ENCODE measurements around the gene SPESP1.

Gene SPESP1

GRCh38 chr15:68930268-68931022 lies at the start of gene SPESP1:
SPESP1 (plus strand) TSS chr15:68930525; CDS start chr15:68930654, 129 bp downstream.
- peak; percentile 13 for DNase-seq (ENCODE audit: low spot score)

GRCh38 chr15:68885070-68885469 lies 45.3 kb upstream of the SPESP1 start:
- no peak for DNase-seq (ENCODE audit: low spot score)

GRCh38 chr15:68887120-68887519 lies 43.2 kb upstream of the SPESP1 start:
- no peak for DNase-seq (ENCODE audit: low spot score)

- no peak for DNase-seq (ENCODE audit: low spot score)
Measured at GRCh38 chr15:68887819-68888218, 42.5 kb upstream of the SPESP1 start.

GRCh38 chr15:68888419-68888818 lies 41.9 kb upstream of the SPESP1 start:
- no peak for DNase-seq (ENCODE audit: low spot score)

- DNase-seq (ENCODE audit: low spot score): no peak
Measured at GRCh38 chr15:68894208-68894607, 36.1 kb upstream of the SPESP1 start.

GRCh38 chr15:68896178-68896577 lies 34.1 kb upstream of the SPESP1 start:
- DNase-seq (ENCODE audit: low spot score): no peak

- no peak for DNase-seq (ENCODE audit: low spot score)
Measured at GRCh38 chr15:68897016-68897415, 33.3 kb upstream of the SPESP1 start.

GRCh38 chr15:68900027-68900426 lies 30.3 kb upstream of the SPESP1 start:
- no peak for DNase-seq (ENCODE audit: low spot score)

GRCh38 chr15:68907396-68907923 lies 22.9 kb upstream of the SPESP1 start:
- DNase-seq (ENCODE audit: low spot score): no peak

GRCh38 chr15:68909601-68910100 lies 20.7 kb upstream of the SPESP1 start:
- DNase-seq (ENCODE audit: low spot score): no peak

- no peak for DNase-seq (ENCODE audit: low spot score)
Measured at GRCh38 chr15:68910341-68910740, 20.0 kb upstream of the SPESP1 start.

- DNase-seq (ENCODE audit: low spot score): no peak
Measured at GRCh38 chr15:68910816-68911215, 19.5 kb upstream of the SPESP1 start.

- no peak for DNase-seq (ENCODE audit: low spot score)
Measured at GRCh38 chr15:68921926-68922325, 8.4 kb upstream of the SPESP1 start.

GRCh38 chr15:68924866-68925560 lies 5.3 kb upstream of the SPESP1 start:
- DNase-seq (ENCODE audit: low spot score): peak; percentile 83

GRCh38 chr15:68933001-68933400 lies 2.7 kb downstream of the SPESP1 start:
- no peak for DNase-seq (ENCODE audit: low spot score)

- no peak for DNase-seq (ENCODE audit: low spot score)
Measured at GRCh38 chr15:68934341-68934740, 4.0 kb downstream of the SPESP1 start.

GRCh38 chr15:68935400-68935937 lies 5.1 kb downstream of the SPESP1 start:
- no peak for DNase-seq (ENCODE audit: low spot score)

- DNase-seq (ENCODE audit: low spot score): no peak
Measured at GRCh38 chr15:68939501-68939900, 9.2 kb downstream of the SPESP1 start.

GRCh38 chr15:68951813-68952212 lies 21.5 kb downstream of the SPESP1 start:
- no peak for DNase-seq (ENCODE audit: low spot score)

- DNase-seq (ENCODE audit: low spot score): no peak
Measured at GRCh38 chr15:68957696-68958095, 27.4 kb downstream of the SPESP1 start.

- no peak for DNase-seq (ENCODE audit: low spot score)
Measured at GRCh38 chr15:68958597-68958996, 28.3 kb downstream of the SPESP1 start.

- no peak for DNase-seq (ENCODE audit: low spot score)
Measured at GRCh38 chr15:68962465-68962864, 32.1 kb downstream of the SPESP1 start.

All from cerebellar cortex (tissue), 1 donor.